ENCODE data around the gene CDK16. TPM values are rescaled to one million over a fixed set of nuclear protein-coding genes. Genes with fewer than 3 reads are reported as not detected.

Gene CDK16
- total RNA-seq, 2 experiments from 2014 or later, result 59.6 to 60.0 TPM

- no peak for DNase-seq
- H3K4me3 Mint-ChIP-seq, result no peak overlapping the region
- peaks cover 72% of the 10 kb centered on the region for H3K36me3 Mint-ChIP-seq (ENCODE audit: low read depth)
- H3K4me1 Mint-ChIP-seq, result peaks cover 2% of the 10 kb centered on the region
- H3K27ac Mint-ChIP-seq, result no peak overlapping the region
- no peaks in the 10 kb centered on the region for H3K9me3 Mint-ChIP-seq
- POLR2A ChIA-PET, result no interaction called here
- H3K27me3 Mint-ChIP-seq, result no peaks in the 10 kb centered on the region
- CTCF ChIA-PET, result no interaction called here
Observed at GRCh38 chrX:47202316-47202715, 16.2 kb upstream of the CDK16 start.

- H3K36me3 Mint-ChIP-seq (ENCODE audit: low read depth), result peaks cover 74% of the 10 kb centered on the region
- no peaks in the 10 kb centered on the region for H3K9me3 Mint-ChIP-seq
- no peaks in the 10 kb centered on the region for H3K4me1 Mint-ChIP-seq
- no peak overlapping the region for H3K4me3 Mint-ChIP-seq
- H3K27ac Mint-ChIP-seq, result no peak overlapping the region
- no peak for DNase-seq
- CTCF ChIA-PET, result no interaction called here
- POLR2A ChIA-PET, result no interaction called here
- no peaks in the 10 kb centered on the region for H3K27me3 Mint-ChIP-seq
Observed at GRCh38 chrX:47202877-47203276, 15.6 kb upstream of the CDK16 start.

- CTCF ChIA-PET, result no interaction called here
- Mint-ChIP-seq H3K36me3 (ENCODE audit: low read depth) (peaks cover 63% of the 10 kb centered on the region), H3K27ac (no peak overlapping the region)
Observed at GRCh38 chrX:47204970-47205369, 13.5 kb upstream of the CDK16 start.

GRCh38 chrX:47206316-47206715 lies 12.2 kb upstream of the CDK16 start:
- Mint-ChIP-seq H3K36me3 (ENCODE audit: low read depth) (peaks cover 60% of the 10 kb centered on the region), H3K27me3 (no peaks in the 10 kb centered on the region), H3K4me3 (no peak overlapping the region), H3K4me1 (no peaks in the 10 kb centered on the region), H3K27ac (no peak overlapping the region), H3K9me3 (no peaks in the 10 kb centered on the region)
- no peak for DNase-seq
- POLR2A ChIA-PET, result interaction anchor here (1.0 kb wide), 1 partner anchor 16 kb away, joined by 3 read pairs; no protein-coding TSS in a partner anchor
- CTCF ChIA-PET, result no interaction called here

More at GRCh38 chrX:47204970-47205369, 13.5 kb upstream of the CDK16 start:
- no peak overlapping the region for H3K4me3 Mint-ChIP-seq
- DNase-seq, result no peak
- H3K4me1 Mint-ChIP-seq, result no peaks in the 10 kb centered on the region
- no peaks in the 10 kb centered on the region for H3K27me3 Mint-ChIP-seq
- H3K9me3 Mint-ChIP-seq, result no peaks in the 10 kb centered on the region
- POLR2A ChIA-PET, result no interaction called here

GRCh38 chrX:47208108-47208507 lies 10.4 kb upstream of the CDK16 start:
- Mint-ChIP-seq H3K4me1 (no peaks in the 10 kb centered on the region), H3K27me3 (no peaks in the 10 kb centered on the region), H3K9me3 (no peaks in the 10 kb centered on the region), H3K27ac (no peak overlapping the region), H3K4me3 (no peak overlapping the region), H3K36me3 (ENCODE audit: low read depth) (peaks cover 59% of the 10 kb centered on the region)
- POLR2A ChIA-PET, result interaction anchor here (1.2 kb wide), 1 partner anchor 9 kb away, joined by 5 read pairs; no protein-coding TSS in a partner anchor
- no peak for DNase-seq
- CTCF ChIA-PET, result no interaction called here

GRCh38 chrX:47209508-47210238 lies 8.8 kb upstream of the CDK16 start:
- H3K36me3 Mint-ChIP-seq (ENCODE audit: low read depth), result peaks cover 59% of the 10 kb centered on the region
- no peaks in the 10 kb centered on the region for H3K9me3 Mint-ChIP-seq
- no peaks in the 10 kb centered on the region for H3K27me3 Mint-ChIP-seq
- no peaks in the 10 kb centered on the region for H3K4me1 Mint-ChIP-seq
- ChIA-PET CTCF (no interaction called here), POLR2A (interaction anchor here (1.2 kb wide), 1 partner anchor 8 kb away, joined by 5 read pairs; no protein-coding TSS in a partner anchor)
- no peak overlapping the region for H3K27ac Mint-ChIP-seq
- DNase-seq, result no peak
- no peak overlapping the region for H3K4me3 Mint-ChIP-seq

GRCh38 chrX:47210661-47211425 lies 7.6 kb upstream of the CDK16 start:
- DNase-seq, result no peak
- Mint-ChIP-seq H3K27me3 (no peaks in the 10 kb centered on the region), H3K4me1 (no peaks in the 10 kb centered on the region), H3K27ac (no peak overlapping the region), H3K36me3 (ENCODE audit: low read depth) (peaks cover 63% of the 10 kb centered on the region), H3K4me3 (no peak overlapping the region), H3K9me3 (no peaks in the 10 kb centered on the region)
- ChIA-PET POLR2A (no interaction called here), CTCF (no interaction called here)

- Mint-ChIP-seq H3K27ac (no peak overlapping the region), H3K36me3 (ENCODE audit: low read depth) (peaks cover 58% of the 10 kb centered on the region), H3K4me1 (peaks cover 16% of the 10 kb centered on the region), H3K4me3 (no peak overlapping the region), H3K9me3 (no peaks in the 10 kb centered on the region), H3K27me3 (no peaks in the 10 kb centered on the region)
- ChIA-PET CTCF (no interaction called here), POLR2A (no interaction called here)
- DNase-seq, result no peak
Observed at GRCh38 chrX:47212381-47213293, 5.8 kb upstream of the CDK16 start.

- ChIA-PET POLR2A (no interaction called here), CTCF (no interaction called here)
- Mint-ChIP-seq H3K9me3 (no peaks in the 10 kb centered on the region), H3K27ac (no peak overlapping the region), H3K4me1 (peaks cover 21% of the 10 kb centered on the region), H3K27me3 (no peaks in the 10 kb centered on the region), H3K4me3 (no peak overlapping the region), H3K36me3 (ENCODE audit: low read depth) (peaks cover 60% of the 10 kb centered on the region)
- DNase-seq, result no peak
Observed at GRCh38 chrX:47214435-47215077, 3.9 kb upstream of the CDK16 start.

- Mint-ChIP-seq H3K4me1 (peaks cover 29% of the 10 kb centered on the region), H3K27ac (no peak overlapping the region), H3K9me3 (no peaks in the 10 kb centered on the region), H3K36me3 (ENCODE audit: low read depth) (peaks cover 66% of the 10 kb centered on the region), H3K4me3 (no peak overlapping the region), H3K27me3 (no peaks in the 10 kb centered on the region)
- CTCF ChIA-PET, result no interaction called here
- DNase-seq, result no peak
- POLR2A ChIA-PET, result interaction anchor here (1.0 to 1.3 kb wide), 2 partner anchors 8 to 21 kb away, joined by 3 read pairs; no protein-coding TSS in a partner anchor
Observed at GRCh38 chrX:47215291-47215900, 3.1 kb upstream of the CDK16 start.

GRCh38 chrX:47216393-47216925 lies 2.0 kb upstream of the CDK16 start:
- H3K9me3 Mint-ChIP-seq, result no peaks in the 10 kb centered on the region

More at GRCh38 chrX:47216393-47216925, 2.0 kb upstream of the CDK16 start:
- DNase-seq, result no peak
- ChIA-PET POLR2A (interaction anchor here (0.9 to 5.0 kb wide), 7 partner anchors 9 to 307 kb away, joined by 3 to 53 read pairs (median 3); partner anchors contain the start of gene USP11), CTCF (no interaction called here)
- Mint-ChIP-seq H3K4me3 (peak overlapping the region; percentile 85), H3K27me3 (no peaks in the 10 kb centered on the region), H3K36me3 (ENCODE audit: low read depth) (peaks cover 65% of the 10 kb centered on the region), H3K27ac (peak overlapping the region; percentile 97), H3K4me1 (peaks cover 38% of the 10 kb centered on the region)

Data from activated CD4-positive, alpha-beta memory T cell treated with anti-CD3 and anti-CD28 coated beads, Interleukin-2, amount 10 ng/mL, durations not matched to agents 7 days and 5 days (primary cell).